ENCODE results near the gene PANK4.

DNA sequence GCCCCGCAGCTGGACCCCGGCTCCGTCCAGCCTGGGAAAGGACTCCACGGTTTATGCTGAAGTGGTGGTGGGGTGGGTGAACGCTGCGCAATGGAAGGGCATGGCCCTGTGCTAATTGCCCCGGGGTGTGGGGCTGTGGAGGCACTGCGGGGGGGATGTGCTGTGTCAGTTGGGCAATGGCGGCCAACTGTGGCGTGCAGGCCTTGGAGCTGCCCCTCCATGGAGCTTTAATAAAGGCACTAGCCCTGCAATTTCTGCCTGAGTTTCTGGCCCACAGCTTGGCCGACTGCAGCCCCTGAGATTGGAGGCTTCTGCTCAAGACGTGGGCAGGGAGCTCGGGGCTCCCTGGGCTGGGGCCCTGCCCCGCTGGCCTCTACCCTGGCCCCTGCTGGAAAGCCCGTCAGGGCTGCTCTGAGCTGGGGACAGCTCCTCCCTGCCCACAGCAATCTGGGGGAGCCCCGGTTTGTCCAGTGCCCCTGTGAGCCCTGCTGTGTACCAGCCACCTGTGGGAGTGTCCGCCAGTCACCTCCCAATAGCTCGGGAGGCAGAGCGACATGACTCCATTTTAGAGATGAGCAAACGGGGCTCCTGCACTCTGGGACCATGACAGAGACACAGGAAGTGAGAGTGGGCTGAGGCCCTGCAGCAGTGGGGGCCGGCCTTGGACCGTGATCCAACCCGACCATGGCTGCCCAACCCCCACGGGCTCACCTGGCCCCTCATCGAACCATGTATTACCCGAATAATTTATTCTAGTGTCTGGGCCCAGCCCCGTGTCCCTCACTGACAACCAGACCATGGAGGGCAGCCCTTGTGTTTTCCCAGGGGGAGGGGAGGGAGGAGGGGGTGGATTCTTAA is 21.0 kb upstream of the PANK4 start:
- TF ChIP-seq, protein P1, sequence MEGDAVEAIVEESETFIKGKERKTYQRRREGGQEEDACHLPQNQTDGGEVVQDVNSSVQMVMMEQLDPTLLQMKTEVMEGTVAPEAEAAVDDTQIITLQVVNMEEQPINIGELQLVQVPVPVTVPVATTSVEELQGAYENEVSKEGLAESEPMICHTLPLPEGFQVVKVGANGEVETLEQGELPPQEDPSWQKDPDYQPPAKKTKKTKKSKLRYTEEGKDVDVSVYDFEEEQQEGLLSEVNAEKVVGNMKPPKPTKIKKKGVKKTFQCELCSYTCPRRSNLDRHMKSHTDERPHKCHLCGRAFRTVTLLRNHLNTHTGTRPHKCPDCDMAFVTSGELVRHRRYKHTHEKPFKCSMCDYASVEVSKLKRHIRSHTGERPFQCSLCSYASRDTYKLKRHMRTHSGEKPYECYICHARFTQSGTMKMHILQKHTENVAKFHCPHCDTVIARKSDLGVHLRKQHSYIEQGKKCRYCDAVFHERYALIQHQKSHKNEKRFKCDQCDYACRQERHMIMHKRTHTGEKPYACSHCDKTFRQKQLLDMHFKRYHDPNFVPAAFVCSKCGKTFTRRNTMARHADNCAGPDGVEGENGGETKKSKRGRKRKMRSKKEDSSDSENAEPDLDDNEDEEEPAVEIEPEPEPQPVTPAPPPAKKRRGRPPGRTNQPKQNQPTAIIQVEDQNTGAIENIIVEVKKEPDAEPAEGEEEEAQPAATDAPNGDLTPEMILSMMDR (IDR thresholded peaks at IDR 0.05; ENCODE audit: insufficient read depth, low read length, poor library complexity, severe bottlenecking), result no peak
- TF ChIP-seq EZH2phosphoT487 (conservative IDR thresholded peaks at IDR 0.05; ENCODE audit: low read length), result no peak
